ENCODE results near the gene WFDC10A.
"Not testable (repeated sequence)": the region's sequence is repeated elsewhere in the genome, so short reads cannot be mapped to it uniquely, and the experiment has no call there.

WFDC10A gene

GRCh38 chr20:45629496-45630100 lies at the start of gene WFDC10A:
Gene WFDC10A (plus strand): TSS chr20:45629739. CDS start chr20:45629814, 75 bp downstream.
- Histone ChIP-seq H3K36me3 (replicated peaks) (no peaks in the 10 kb centered on the region), H3K4me1 (no peaks in the 10 kb centered on the region), H3K27me3 (ENCODE audit: low read depth) (no peaks in the 10 kb centered on the region), H3K4me3 (no peak within 1 kb of the TSS), H3K9me3 (no peaks in the 10 kb centered on the region; the same call in 1 of the 2 replicates)
- peak; percentile 61 to 62 for DNase-seq (ENCODE audit: low spot score in 2 of 2)
- in situ Hi-C loops (cut with MboI; ENCODE audit: low sequenced_read_pairs) = no loop called here

- in situ Hi-C loops (cut with MboI; ENCODE audit: low sequenced_read_pairs) = no loop called here
- Histone ChIP-seq H3K27me3 (ENCODE audit: low read depth) (peaks cover 8% of the 10 kb centered on the region), H3K4me1 (peaks cover 20% of the 10 kb centered on the region), H3K4me3 (no peak overlapping the region), H3K9me3 (no peaks in the 10 kb centered on the region), H3K36me3 (replicated peaks) (no peaks in the 10 kb centered on the region)
- DNase-seq (ENCODE audit: low spot score in 2 of 2) = no peak
Measured at GRCh38 chr20:45581702-45582101, 47.8 kb upstream of the WFDC10A start.

GRCh38 chr20:45583502-45583901 lies 46.0 kb upstream of the WFDC10A start:
- no peaks in the 10 kb centered on the region for H3K36me3 ChIP-seq (replicated peaks)
- H3K4me1 ChIP-seq = peaks cover 8% of the 10 kb centered on the region
- no peaks in the 10 kb centered on the region for H3K9me3 ChIP-seq
- in situ Hi-C loops (cut with MboI; ENCODE audit: low sequenced_read_pairs) = no loop called here
- DNase-seq (ENCODE audit: low spot score in 2 of 2) = no peak
- H3K4me3 ChIP-seq = no peak overlapping the region
- peaks cover 11% of the 10 kb centered on the region for H3K27me3 ChIP-seq (ENCODE audit: low read depth)

- in situ Hi-C loops (cut with MboI; ENCODE audit: low sequenced_read_pairs); H3K9me3 ChIP-seq; DNase-seq (ENCODE audit: low spot score in 2 of 2); H3K4me3 ChIP-seq; H3K4me1 ChIP-seq; H3K36me3 ChIP-seq (replicated peaks): not testable (repeated sequence)
- peaks cover 15% of the 10 kb centered on the region for H3K27me3 ChIP-seq (ENCODE audit: low read depth)
Measured at GRCh38 chr20:45584294-45584693, 45.2 kb upstream of the WFDC10A start.

GRCh38 chr20:45585986-45586385 lies 43.6 kb upstream of the WFDC10A start:
- H3K9me3 ChIP-seq; in situ Hi-C loops (cut with MboI; ENCODE audit: low sequenced_read_pairs); H3K36me3 ChIP-seq (replicated peaks); DNase-seq (ENCODE audit: low spot score in 2 of 2); H3K4me3 ChIP-seq; H3K4me1 ChIP-seq: not testable (repeated sequence)
- H3K27me3 ChIP-seq (ENCODE audit: low read depth) = peaks cover 20% of the 10 kb centered on the region

- in situ Hi-C loops (cut with MboI; ENCODE audit: low sequenced_read_pairs) = no loop called here
- Histone ChIP-seq H3K36me3 (replicated peaks) (no peaks in the 10 kb centered on the region), H3K9me3 (no peaks in the 10 kb centered on the region), H3K4me3 (no peak overlapping the region), H3K4me1 (no peaks in the 10 kb centered on the region), H3K27me3 (ENCODE audit: low read depth) (peaks cover 16% of the 10 kb centered on the region)
- DNase-seq (ENCODE audit: low spot score in 2 of 2) = no peak
Measured at GRCh38 chr20:45588800-45589199, 40.7 kb upstream of the WFDC10A start.

- DNase-seq (ENCODE audit: low spot score in 2 of 2) = no peak
- Histone ChIP-seq H3K4me3 (no peak overlapping the region), H3K27me3 (ENCODE audit: low read depth) (peaks cover 11% of the 10 kb centered on the region; the same call in 1 of the 2 replicates), H3K36me3 (replicated peaks) (no peaks in the 10 kb centered on the region), H3K4me1 (no peaks in the 10 kb centered on the region), H3K9me3 (no peaks in the 10 kb centered on the region)
- in situ Hi-C loops (cut with MboI; ENCODE audit: low sequenced_read_pairs) = no loop called here
Measured at GRCh38 chr20:45589725-45590124, 39.8 kb upstream of the WFDC10A start.

GRCh38 chr20:45592574-45593189 lies 36.9 kb upstream of the WFDC10A start:
- Histone ChIP-seq H3K4me3 (no peak overlapping the region), H3K36me3 (replicated peaks) (no peaks in the 10 kb centered on the region), H3K4me1 (no peaks in the 10 kb centered on the region), H3K27me3 (ENCODE audit: low read depth) (peaks cover 29% of the 10 kb centered on the region), H3K9me3 (no peaks in the 10 kb centered on the region)
- in situ Hi-C loops (cut with MboI; ENCODE audit: low sequenced_read_pairs) = no loop called here
- peak; percentile 47 to 65 for DNase-seq (ENCODE audit: low spot score in 2 of 2)

GRCh38 chr20:45593498-45593897 lies 36.0 kb upstream of the WFDC10A start:
- Histone ChIP-seq H3K36me3 (replicated peaks) (no peaks in the 10 kb centered on the region), H3K27me3 (ENCODE audit: low read depth) (peaks cover 35% of the 10 kb centered on the region), H3K4me1 (no peaks in the 10 kb centered on the region), H3K4me3 (no peak overlapping the region), H3K9me3 (no peaks in the 10 kb centered on the region)
- in situ Hi-C loops (cut with MboI; ENCODE audit: low sequenced_read_pairs) = no loop called here
- DNase-seq (ENCODE audit: low spot score in 2 of 2) = no peak

- Histone ChIP-seq H3K27me3 (ENCODE audit: low read depth) (peaks cover 30% of the 10 kb centered on the region), H3K4me1 (no peaks in the 10 kb centered on the region), H3K9me3 (no peaks in the 10 kb centered on the region), H3K36me3 (replicated peaks) (no peaks in the 10 kb centered on the region), H3K4me3 (no peak overlapping the region)
- DNase-seq (ENCODE audit: low spot score in 2 of 2) = no peak
- in situ Hi-C loops (cut with MboI; ENCODE audit: low sequenced_read_pairs) = no loop called here
Measured at GRCh38 chr20:45595235-45595634, 34.3 kb upstream of the WFDC10A start.

- DNase-seq (ENCODE audit: low spot score in 2 of 2) = no peak
- no peaks in the 10 kb centered on the region for H3K9me3 ChIP-seq
- no peaks in the 10 kb centered on the region for H3K36me3 ChIP-seq (replicated peaks)
- H3K4me1 ChIP-seq = no peaks in the 10 kb centered on the region
- no peak overlapping the region for H3K4me3 ChIP-seq
- in situ Hi-C loops (cut with MboI; ENCODE audit: low sequenced_read_pairs) = no loop called here
- H3K27me3 ChIP-seq (ENCODE audit: low read depth) = no peaks in the 10 kb centered on the region
Measured at GRCh38 chr20:45607810-45608209, 21.7 kb upstream of the WFDC10A start.

GRCh38 chr20:45611054-45611453 lies 18.5 kb upstream of the WFDC10A start:
- no peaks in the 10 kb centered on the region for H3K36me3 ChIP-seq (replicated peaks)
- no peak overlapping the region for H3K4me3 ChIP-seq
- H3K27me3 ChIP-seq (ENCODE audit: low read depth) = no peaks in the 10 kb centered on the region
- H3K4me1 ChIP-seq = no peaks in the 10 kb centered on the region
- no peaks in the 10 kb centered on the region for H3K9me3 ChIP-seq
- DNase-seq (ENCODE audit: low spot score in 2 of 2) = no peak
- in situ Hi-C loops (cut with MboI; ENCODE audit: low sequenced_read_pairs) = no loop called here

- no peak for DNase-seq (ENCODE audit: low spot score in 2 of 2)
- Histone ChIP-seq H3K4me1 (no peaks in the 10 kb centered on the region), H3K36me3 (replicated peaks) (no peaks in the 10 kb centered on the region), H3K4me3 (no peak overlapping the region), H3K27me3 (ENCODE audit: low read depth) (no peaks in the 10 kb centered on the region), H3K9me3 (no peaks in the 10 kb centered on the region)
- in situ Hi-C loops (cut with MboI; ENCODE audit: low sequenced_read_pairs) = no loop called here
Measured at GRCh38 chr20:45612314-45612713, 17.2 kb upstream of the WFDC10A start.

GRCh38 chr20:45617591-45617990 lies 11.9 kb upstream of the WFDC10A start:
- Histone ChIP-seq H3K4me3 (no peak overlapping the region), H3K4me1 (no peaks in the 10 kb centered on the region), H3K9me3 (no peaks in the 10 kb centered on the region), H3K27me3 (ENCODE audit: low read depth) (no peaks in the 10 kb centered on the region; the same call in 1 of the 2 replicates), H3K36me3 (replicated peaks) (no peaks in the 10 kb centered on the region)
- in situ Hi-C loops (cut with MboI; ENCODE audit: low sequenced_read_pairs) = no loop called here
- DNase-seq (ENCODE audit: low spot score in 2 of 2) = no peak

All from HAP-1 (cell line).